Measurements from ENCODE around the gene OR10V1.
A peak's percentile ranks its signal among the peaks of the same experiment; 100 is the strongest.

The OR10V1 gene

GRCh38 chr11:59666969-59667368 is 46.7 kb downstream of the OR10V1 start:
- peak overlapping the region; percentile 45 to 80; a peak in 3 of 4 replicates for H3K4me3 ChIP-seq (ENCODE audit: low read depth in 1 of 2, low read length in 2 of 2)
- H3K9ac ChIP-seq (ENCODE audit: low read depth, low read length): peak overlapping the region; percentile 78; the same call in 1 of the 2 replicates
- H3K27me3 ChIP-seq (ENCODE audit: insufficient read depth, low read length, poor library complexity): no peaks in the 10 kb centered on the region
- ATAC-seq (ENCODE audit: insufficient read depth, low read depth): no peak
- H3K9me3 ChIP-seq (ENCODE audit: insufficient read depth, low read length, severe bottlenecking): no peaks in the 10 kb centered on the region
- peak overlapping the region; percentile 94 for H3K4me2 ChIP-seq (ENCODE audit: insufficient read depth, low read length)
- TF ChIP-seq EZH2 (IDR thresholded peaks at IDR 0.05; ENCODE audit: borderline replicate concordance, low read depth, low read length, severe bottlenecking) (no peak), CTCF (IDR thresholded peaks at IDR 0.05; ENCODE audit: borderline replicate concordance, extremely low read depth, low read length, poor library complexity, severe bottlenecking) (no peak)
- DNase-seq: no peak
- peaks cover 59% of the 10 kb centered on the region for H3K4me1 ChIP-seq (ENCODE audit: insufficient read depth, low read length)
- peak overlapping the region; percentile 88 for H3K27ac ChIP-seq (ENCODE audit: low read length)
- H2AFZ ChIP-seq (ENCODE audit: low read depth, low read length): no peak overlapping the region
- peaks cover 19% of the 10 kb centered on the region; the same call in 1 of the 2 replicates for H4K20me1 ChIP-seq (ENCODE audit: insufficient read depth, low read length)
- H3K36me3 ChIP-seq (ENCODE audit: insufficient read depth, low read length): peaks cover 57% of the 10 kb centered on the region
- peaks cover 73% of the 10 kb centered on the region for H3K79me2 ChIP-seq (ENCODE audit: insufficient read depth, low read length)
